ENCODE results near the gene SERPINI1. TPM values are rescaled to one million over a fixed set of nuclear protein-coding genes. Genes with fewer than 3 reads are reported as not detected.
A peak's percentile ranks its signal among the peaks of the same experiment; 100 is the strongest.

The SERPINI1 gene
- total and polyA plus RNA-seq, 4 experiments from 2014 or later: 4.3 to 16.9 (median 9.8) TPM

- Histone ChIP-seq H3K36me3 (ENCODE audit: insufficient read depth, low read length) (no peaks in the 10 kb centered on the region), H3K27ac (ENCODE audit: low read depth, low read length) (no peak overlapping the region), H3K9me3 (ENCODE audit: control insufficient read depth in 1 of 2, low read length in 2 of 2) (no peaks in the 10 kb centered on the region), H3K27me3 (ENCODE audit: insufficient read depth, low read length) (no peaks in the 10 kb centered on the region), H3K4me1 (ENCODE audit: insufficient read depth, low read length) (no peaks in the 10 kb centered on the region), H3K4me3 (ENCODE audit: low read length in 2 of 2) (no peak overlapping the region)
- POLR2A ChIA-PET (ENCODE audit: partially characterized antibody): no interaction called here
- no peak for DNase-seq
- Mint-ChIP-seq H3K9me3 (no peaks in the 10 kb centered on the region), H3K4me1 (no peaks in the 10 kb centered on the region), H3K4me3 (no peak overlapping the region), H3K27ac (no peak overlapping the region), H3K36me3 (no peaks in the 10 kb centered on the region), H3K27me3 (no peaks in the 10 kb centered on the region)
- intact Hi-C loops (cut with micrococcal nuclease): no loop called here
- CTCF ChIA-PET (ENCODE audit: partially characterized antibody): no interaction called here
Measured at GRCh38 chr3:167829071-167829470, 93.5 kb downstream of the SERPINI1 start.

- ChIA-PET POLR2A (ENCODE audit: partially characterized antibody) (no interaction called here), CTCF (ENCODE audit: partially characterized antibody) (no interaction called here)
- no peak for DNase-seq
- no peaks in the 10 kb centered on the region for H3K27me3 Mint-ChIP-seq
- no peaks in the 10 kb centered on the region for H3K9me3 ChIP-seq (ENCODE audit: control insufficient read depth in 1 of 2, low read length in 2 of 2)
- H3K4me3 ChIP-seq (ENCODE audit: low read length in 2 of 2): no peak overlapping the region
- H3K4me3 Mint-ChIP-seq: no peak overlapping the region
- no peaks in the 10 kb centered on the region for H3K36me3 ChIP-seq (ENCODE audit: insufficient read depth, low read length)
- H3K4me1 ChIP-seq (ENCODE audit: insufficient read depth, low read length): no peaks in the 10 kb centered on the region
- no peaks in the 10 kb centered on the region for H3K4me1 Mint-ChIP-seq
- no peaks in the 10 kb centered on the region for H3K27me3 ChIP-seq (ENCODE audit: insufficient read depth, low read length)
- no peaks in the 10 kb centered on the region for H3K9me3 Mint-ChIP-seq
- H3K36me3 Mint-ChIP-seq: no peaks in the 10 kb centered on the region
- intact Hi-C loops (cut with micrococcal nuclease): no loop called here
- H3K27ac Mint-ChIP-seq: no peak overlapping the region
- H3K27ac ChIP-seq (ENCODE audit: low read depth, low read length): no peak overlapping the region
Measured at GRCh38 chr3:167830007-167830406, 94.5 kb downstream of the SERPINI1 start.

GRCh38 chr3:167835359-167835758, 99.8 kb downstream of the SERPINI1 start:
- intact Hi-C loops (cut with micrococcal nuclease): no loop called here
- Mint-ChIP-seq H3K27ac (no peak overlapping the region), H3K4me3 (no peak overlapping the region), H3K27me3 (no peaks in the 10 kb centered on the region), H3K4me1 (no peaks in the 10 kb centered on the region), H3K36me3 (no peaks in the 10 kb centered on the region), H3K9me3 (no peaks in the 10 kb centered on the region)
- H3K9me3 ChIP-seq (ENCODE audit: control insufficient read depth in 1 of 2, low read length in 2 of 2): no peaks in the 10 kb centered on the region
- no peaks in the 10 kb centered on the region for H3K4me1 ChIP-seq (ENCODE audit: insufficient read depth, low read length)
- no peaks in the 10 kb centered on the region for H3K36me3 ChIP-seq (ENCODE audit: insufficient read depth, low read length)
- no peak overlapping the region for H3K27ac ChIP-seq (ENCODE audit: low read depth, low read length)
- ChIA-PET POLR2A (ENCODE audit: partially characterized antibody) (no interaction called here), CTCF (ENCODE audit: partially characterized antibody) (no interaction called here)
- no peak overlapping the region for H3K4me3 ChIP-seq (ENCODE audit: low read length in 2 of 2)
- H3K27me3 ChIP-seq (ENCODE audit: insufficient read depth, low read length): no peaks in the 10 kb centered on the region
- no peak for DNase-seq

GRCh38 chr3:167835953-167836352, 100.4 kb downstream of the SERPINI1 start:
- CTCF ChIA-PET (ENCODE audit: partially characterized antibody): no interaction called here

GRCh38 chr3:167837466-167837865, 101.9 kb downstream of the SERPINI1 start:
- no peaks in the 10 kb centered on the region for H3K9me3 ChIP-seq (ENCODE audit: control insufficient read depth in 1 of 2, low read length in 2 of 2)
- Mint-ChIP-seq H3K4me3 (no peak overlapping the region), H3K4me1 (no peaks in the 10 kb centered on the region), H3K36me3 (no peaks in the 10 kb centered on the region), H3K27ac (no peak overlapping the region), H3K27me3 (no peaks in the 10 kb centered on the region), H3K9me3 (no peaks in the 10 kb centered on the region)
- H3K4me3 ChIP-seq (ENCODE audit: low read length in 2 of 2): no peak overlapping the region
- intact Hi-C loops (cut with micrococcal nuclease): no loop called here
- CTCF ChIA-PET (ENCODE audit: partially characterized antibody): no interaction called here
- no peaks in the 10 kb centered on the region for H3K27me3 ChIP-seq (ENCODE audit: insufficient read depth, low read length)
- DNase-seq: no peak
- H3K4me1 ChIP-seq (ENCODE audit: insufficient read depth, low read length): no peaks in the 10 kb centered on the region
- no peaks in the 10 kb centered on the region for H3K36me3 ChIP-seq (ENCODE audit: insufficient read depth, low read length)
- POLR2A ChIA-PET (ENCODE audit: partially characterized antibody): no interaction called here
- no peak overlapping the region for H3K27ac ChIP-seq (ENCODE audit: low read depth, low read length)

More at GRCh38 chr3:167835953-167836352, 100.4 kb downstream of the SERPINI1 start:
- Histone ChIP-seq H3K27ac (ENCODE audit: low read depth, low read length) (no peak overlapping the region), H3K4me1 (ENCODE audit: insufficient read depth, low read length) (no peaks in the 10 kb centered on the region), H3K27me3 (ENCODE audit: insufficient read depth, low read length) (no peaks in the 10 kb centered on the region), H3K4me3 (ENCODE audit: low read length in 2 of 2) (no peak overlapping the region), H3K36me3 (ENCODE audit: insufficient read depth, low read length) (no peaks in the 10 kb centered on the region), H3K9me3 (ENCODE audit: control insufficient read depth in 1 of 2, low read length in 2 of 2) (no peaks in the 10 kb centered on the region)
- POLR2A ChIA-PET (ENCODE audit: partially characterized antibody): no interaction called here
- Mint-ChIP-seq H3K4me3 (no peak overlapping the region), H3K9me3 (no peaks in the 10 kb centered on the region), H3K27ac (peak overlapping the region in 1 of 7 donors; percentile 48), H3K4me1 (no peaks in the 10 kb centered on the region), H3K27me3 (no peaks in the 10 kb centered on the region), H3K36me3 (no peaks in the 10 kb centered on the region)
- intact Hi-C loops (cut with micrococcal nuclease): no loop called here
- no peak for DNase-seq

GRCh38 chr3:167839460-167840134, 104.1 kb downstream of the SERPINI1 start:
- H3K9me3 Mint-ChIP-seq: no peaks in the 10 kb centered on the region
- no peaks in the 10 kb centered on the region for H3K27me3 ChIP-seq (ENCODE audit: insufficient read depth, low read length)
- H3K27ac Mint-ChIP-seq: no peak overlapping the region
- peaks cover 0 to 1% of the 10 kb centered on the region in 2 donors for H3K27me3 Mint-ChIP-seq
- no peak overlapping the region for H3K4me3 ChIP-seq (ENCODE audit: low read length in 2 of 2)
- ChIA-PET POLR2A (ENCODE audit: partially characterized antibody) (no interaction called here), CTCF (ENCODE audit: partially characterized antibody) (no interaction called here)
- H3K27ac ChIP-seq (ENCODE audit: low read depth, low read length): no peak overlapping the region
- DNase-seq: no peak
- intact Hi-C loops (cut with micrococcal nuclease): no loop called here
- no peaks in the 10 kb centered on the region for H3K4me1 ChIP-seq (ENCODE audit: insufficient read depth, low read length)
- H3K4me1 Mint-ChIP-seq: no peaks in the 10 kb centered on the region
- no peaks in the 10 kb centered on the region for H3K36me3 ChIP-seq (ENCODE audit: insufficient read depth, low read length)
- H3K9me3 ChIP-seq (ENCODE audit: control insufficient read depth in 1 of 2, low read length in 2 of 2): no peaks in the 10 kb centered on the region
- H3K36me3 Mint-ChIP-seq: no peaks in the 10 kb centered on the region
- H3K4me3 Mint-ChIP-seq: no peak overlapping the region

- H3K4me1 Mint-ChIP-seq: no peaks in the 10 kb centered on the region
- no peaks in the 10 kb centered on the region for H3K4me1 ChIP-seq (ENCODE audit: insufficient read depth, low read length)
- intact Hi-C loops (cut with micrococcal nuclease): no loop called here
- no peak overlapping the region for H3K4me3 ChIP-seq (ENCODE audit: low read length in 2 of 2)
- no peak for DNase-seq
- no peaks in the 10 kb centered on the region for H3K9me3 ChIP-seq (ENCODE audit: control insufficient read depth in 1 of 2, low read length in 2 of 2)
- no peaks in the 10 kb centered on the region for H3K27me3 ChIP-seq (ENCODE audit: insufficient read depth, low read length)
- H3K27ac Mint-ChIP-seq: no peak overlapping the region
- H3K9me3 Mint-ChIP-seq: no peaks in the 10 kb centered on the region
- H3K36me3 ChIP-seq (ENCODE audit: insufficient read depth, low read length): no peaks in the 10 kb centered on the region
- POLR2A ChIA-PET (ENCODE audit: partially characterized antibody): no interaction called here
- no peak overlapping the region for H3K27ac ChIP-seq (ENCODE audit: low read depth, low read length)
- H3K27me3 Mint-ChIP-seq: peaks cover 0 to 1% of the 10 kb centered on the region in 2 donors
- no peaks in the 10 kb centered on the region for H3K36me3 Mint-ChIP-seq
- CTCF ChIA-PET (ENCODE audit: partially characterized antibody): no interaction called here
- no peak overlapping the region for H3K4me3 Mint-ChIP-seq
Measured at GRCh38 chr3:167840247-167840646, 104.7 kb downstream of the SERPINI1 start.

GRCh38 chr3:167843481-167843880, 108.0 kb downstream of the SERPINI1 start:
- H3K36me3 ChIP-seq (ENCODE audit: insufficient read depth, low read length): no peaks in the 10 kb centered on the region
- no peak for DNase-seq
- POLR2A ChIA-PET (ENCODE audit: partially characterized antibody): no interaction called here
- Mint-ChIP-seq H3K4me1 (no peaks in the 10 kb centered on the region), H3K27me3 (peaks cover 0 to 1% of the 10 kb centered on the region in 2 donors), H3K36me3 (no peaks in the 10 kb centered on the region), H3K4me3 (no peak overlapping the region), H3K27ac (no peak overlapping the region), H3K9me3 (no peaks in the 10 kb centered on the region)
- H3K4me3 ChIP-seq (ENCODE audit: low read length in 2 of 2): no peak overlapping the region
- H3K4me1 ChIP-seq (ENCODE audit: insufficient read depth, low read length): no peaks in the 10 kb centered on the region
- no peaks in the 10 kb centered on the region for H3K9me3 ChIP-seq (ENCODE audit: control insufficient read depth in 1 of 2, low read length in 2 of 2)
- H3K27ac ChIP-seq (ENCODE audit: low read depth, low read length): no peak overlapping the region
- intact Hi-C loops (cut with micrococcal nuclease): no loop called here
- H3K27me3 ChIP-seq (ENCODE audit: insufficient read depth, low read length): no peaks in the 10 kb centered on the region
- CTCF ChIA-PET (ENCODE audit: partially characterized antibody): no interaction called here

Data from CD4-positive, alpha-beta memory T cell (primary cell).